GM15510 (cell line): ENCODE data around the gene TRIM15.

Experiments used
- POLR2A ChIP-seq: IDR thresholded peaks from 3 replicates; pipeline ENCODE4 v1.6.1; 2011; ENCODE audit warnings: borderline replicate concordance; ENCODE audit not compliant: insufficient read length; ENCODE audit errors: extremely low read depth

Gene TRIM15

DNA sequence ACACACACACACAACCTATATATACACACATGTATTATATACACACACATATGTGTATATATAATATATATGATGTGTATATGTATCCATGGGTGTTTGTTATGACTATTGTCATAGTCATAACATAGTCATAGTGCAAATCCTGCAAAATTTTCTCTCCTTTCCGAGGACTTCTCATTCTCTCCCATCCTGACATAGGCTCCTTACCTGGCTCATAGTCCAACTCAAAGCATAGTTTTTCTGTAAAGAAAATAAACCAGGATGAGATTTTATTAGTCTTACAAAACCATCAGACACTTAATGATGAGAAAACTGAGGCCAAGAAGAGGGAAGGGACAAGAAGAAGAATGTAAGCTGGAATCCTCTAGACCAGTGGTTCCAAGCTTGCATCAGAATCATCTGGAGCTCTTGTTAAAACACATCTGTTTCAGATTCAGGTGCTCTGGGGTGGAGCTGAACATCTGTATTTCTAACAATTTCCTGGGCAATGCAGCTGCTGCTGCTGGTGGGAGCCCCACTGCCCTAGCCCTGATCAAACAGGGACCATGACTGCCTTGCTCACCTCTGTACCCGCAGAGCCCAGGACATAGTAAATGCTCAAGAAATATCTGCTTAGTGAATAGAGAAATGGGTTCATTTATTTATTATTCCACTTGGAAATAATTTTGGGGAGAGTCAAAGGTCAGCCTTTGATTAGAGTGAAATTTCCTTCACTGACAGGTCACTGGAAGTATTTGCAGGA lies 7.7 kb upstream of the TRIM15 start:
- no peak for TF ChIP-seq POLR2A

- no peak for TF ChIP-seq POLR2A
Measured at GRCh38 chr6:30156262-30156599, 7.1 kb upstream of the TRIM15 start.

GRCh38 chr6:30156774-30157173 lies 6.6 kb upstream of the TRIM15 start:
- TF ChIP-seq POLR2A, result no peak

GRCh38 chr6:30157581-30157980 lies 5.8 kb upstream of the TRIM15 start:
- no peak for TF ChIP-seq POLR2A

DNA sequence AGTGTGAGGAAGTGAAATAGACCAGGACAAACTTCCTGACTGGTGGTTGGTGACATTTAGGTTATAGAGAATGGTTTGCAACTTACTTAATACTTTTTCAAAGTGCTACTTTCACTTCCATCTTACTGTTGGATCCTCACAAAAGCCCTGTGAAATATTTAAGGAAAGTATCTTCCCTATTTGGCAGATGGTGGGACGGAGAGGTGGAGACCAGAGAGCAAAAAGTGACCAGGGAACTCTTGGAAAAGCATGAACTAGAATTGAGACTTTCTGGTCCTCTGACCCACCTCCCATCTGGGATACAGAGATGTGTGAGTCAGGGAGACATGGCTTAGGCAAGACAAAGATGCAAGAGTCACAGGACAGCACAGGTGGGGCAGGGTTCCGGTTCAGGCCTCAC lies 5.3 kb upstream of the TRIM15 start:
- no peak for TF ChIP-seq POLR2A

- no peak for TF ChIP-seq POLR2A
Measured at GRCh38 chr6:30158475-30159040, 4.8 kb upstream of the TRIM15 start.

DNA sequence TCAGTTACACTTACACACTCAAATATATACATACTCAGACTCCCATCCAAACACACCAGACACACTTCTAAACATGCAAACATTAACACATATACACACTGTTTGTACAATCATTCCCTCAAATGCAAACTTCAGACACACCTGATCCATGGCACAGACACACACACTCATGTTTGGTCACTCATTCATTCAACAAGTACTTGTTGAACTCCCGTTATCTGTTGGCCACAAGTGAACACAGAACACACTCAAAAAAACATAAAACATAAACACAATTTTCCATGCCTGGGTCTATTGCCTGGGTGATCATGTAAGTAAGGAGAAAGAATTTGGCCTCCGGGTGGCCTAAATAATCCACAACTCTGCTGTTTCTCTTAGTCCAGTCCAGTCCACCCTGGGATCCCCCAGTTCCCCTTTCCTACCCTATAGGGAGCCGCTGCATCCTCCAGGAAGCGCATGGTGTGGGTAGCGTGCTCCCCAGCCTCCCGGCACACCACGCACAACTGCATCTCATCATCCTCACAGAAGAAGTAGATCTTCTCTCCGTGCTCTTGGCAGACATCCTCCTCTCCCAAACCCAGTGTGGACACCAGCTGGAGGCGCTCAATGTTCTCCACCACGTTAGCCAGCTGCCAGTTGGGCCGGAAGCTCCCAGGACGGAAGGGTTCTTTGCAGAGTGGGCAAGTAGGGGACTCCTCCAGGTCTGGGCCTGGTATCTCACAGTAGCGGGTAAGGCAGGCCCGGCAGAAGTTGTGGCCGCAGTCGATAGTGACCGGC lies 3.1 kb upstream of the TRIM15 start:
- no peak for TF ChIP-seq POLR2A

DNA sequence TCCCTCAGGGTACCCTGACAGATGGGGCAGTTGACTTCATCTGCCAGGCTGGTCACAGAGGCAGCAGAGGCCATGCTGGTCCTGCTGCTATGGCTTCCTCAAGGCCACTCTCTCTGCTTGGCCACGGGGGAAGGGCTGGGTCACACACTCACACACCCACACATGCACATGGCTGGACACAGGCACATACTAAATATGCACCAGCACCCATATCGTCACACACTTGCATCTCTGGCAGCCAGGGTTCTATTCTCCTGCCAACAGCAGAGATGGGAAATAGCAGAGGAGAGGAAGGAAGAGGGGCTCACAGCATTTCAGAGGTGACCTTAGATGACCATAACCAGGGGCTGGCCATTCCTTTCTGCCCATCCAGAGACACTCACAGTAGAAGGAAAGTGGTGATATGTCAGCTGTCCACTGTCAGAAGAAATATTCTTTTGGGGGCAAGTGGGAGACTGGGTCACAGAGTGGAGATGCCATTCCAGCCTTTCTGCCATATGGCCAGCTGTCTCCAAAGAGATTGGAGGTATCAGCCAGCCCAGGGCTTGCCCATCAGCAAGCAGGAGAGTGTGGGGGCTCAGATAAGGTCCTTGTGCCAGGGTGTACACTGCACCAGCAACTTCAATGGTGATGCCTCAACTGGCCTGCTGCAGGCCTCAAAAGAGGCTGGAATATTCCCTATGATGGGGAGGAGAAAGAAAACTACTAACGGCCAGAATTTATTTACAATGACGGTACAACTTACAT lies 2.4 kb upstream of the TRIM15 start, which contains the start of gene TRIM10:
TSS of gene TRIM10 (minus strand) at position 427 of the 747 bp plus-strand sequence. CDS start at position 74, 353 bp downstream.
- no peak for TF ChIP-seq POLR2A

GRCh38 chr6:30162265-30163089 lies 869 bp upstream of the TRIM15 start:
- no peak for TF ChIP-seq POLR2A

DNA sequence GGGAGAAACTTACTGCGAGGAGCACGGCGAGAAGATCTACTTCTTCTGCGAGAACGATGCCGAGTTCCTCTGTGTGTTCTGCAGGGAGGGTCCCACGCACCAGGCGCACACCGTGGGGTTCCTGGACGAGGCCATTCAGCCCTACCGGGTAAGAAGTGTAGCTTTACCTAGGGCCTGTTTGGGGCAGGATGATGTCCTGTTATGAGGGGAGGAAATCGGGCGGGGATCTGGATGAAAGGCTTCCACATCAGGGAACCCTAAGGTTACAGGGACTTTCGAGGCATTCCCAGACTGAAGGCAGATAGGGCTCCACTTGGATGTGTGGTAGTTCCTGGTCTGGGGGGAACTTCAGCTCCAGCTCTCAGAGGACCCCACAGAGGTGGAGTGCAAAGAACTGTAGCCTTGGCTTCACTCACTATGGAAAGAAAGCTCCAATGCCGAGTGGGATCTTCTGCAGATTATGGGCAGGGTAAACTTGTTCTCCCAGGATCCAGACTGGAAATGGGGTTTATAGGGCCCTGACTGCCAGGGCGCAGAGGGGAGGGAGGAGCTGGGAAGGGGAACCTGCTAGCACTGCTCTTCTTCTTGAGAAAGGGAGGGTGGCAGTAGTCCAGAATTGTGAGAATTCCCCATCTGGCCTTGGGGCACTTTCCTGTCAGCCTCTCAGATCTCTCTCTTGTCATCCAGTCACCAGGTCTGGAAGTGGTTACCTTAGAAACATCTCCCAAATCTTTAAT lies 740 bp downstream of the TRIM15 start:
- TF ChIP-seq POLR2A, result no peak

- no peak for TF ChIP-seq POLR2A
Measured at GRCh38 chr6:30164714-30165113, 1.4 kb downstream of the TRIM15 start.

- TF ChIP-seq POLR2A, result no peak
Measured at GRCh38 chr6:30167101-30167500, 3.8 kb downstream of the TRIM15 start.

- TF ChIP-seq POLR2A, result no peak
Measured at GRCh38 chr6:30168741-30169140, 5.4 kb downstream of the TRIM15 start.
